K562 (cell line): ENCODE results near the gene FBXO46. TPM values are rescaled to one million over a fixed set of nuclear protein-coding genes. Genes with fewer than 3 reads are reported as not detected.

Source experiments
- ASH1L ChIP-seq: fragments of 450-650 bp; IDR thresholded peaks from 2 replicates; pipeline ENCODE4 v1.6.1; 2018; ENCODE audit warnings: borderline replicate concordance, mild to moderate bottlenecking, low read depth; ENCODE audit not compliant: partially characterized antibody
- BCL6 ChIP-seq: fragments of 250-450 bp; sonication (Bioruptor Pico); IDR thresholded peaks from 2 replicates; pipeline ENCODE4 v1.4.0; 2020
- C11orf30 ChIP-seq: fragments of 450-650 bp; IDR thresholded peaks from 2 replicates; pipeline ENCODE4 v1.6.1; 2016; ENCODE audit warnings: low read depth, mild to moderate bottlenecking
- CBX2 ChIP-seq: fragments of 200-600 bp; sonication (generic); IDR thresholded peaks from one replicate; pipeline ENCODE4 v1.6.1; 2012; ENCODE audit warnings: mild to moderate bottlenecking, low read length, inconsistent platforms; ENCODE audit not compliant: insufficient read depth, poor library complexity, severe bottlenecking
- CHAMP1 ChIP-seq: fragments of 450-650 bp; IDR thresholded peaks from 2 replicates; pipeline ENCODE4 v1.6.1; 2016; ENCODE audit warnings: mild to moderate bottlenecking
- EZH2 ChIP-seq: IDR thresholded peaks from 2 replicates; pipeline ENCODE4 v1.6.1; 2012; ENCODE audit warnings: low read depth, mild to moderate bottlenecking, inconsistent platforms, low read length, borderline replicate concordance
- GABPB1 ChIP-seq: sonication (generic); formaldehyde crosslinking; IDR thresholded peaks from 2 replicates; pipeline ENCODE4 v1.8.0; 2022; ENCODE audit warnings: mild to moderate bottlenecking, missing genetic modification reagents
- GABPB2 ChIP-seq: fragments of 250-450 bp; sonication (Bioruptor Pico); conservative IDR thresholded peaks from 2 replicates; pipeline ENCODE4 v1.5.1; 2021; ENCODE audit warnings: mild to moderate bottlenecking
- GATAD2B ChIP-seq: fragments of 450-650 bp; IDR thresholded peaks from 2 replicates; pipeline ENCODE4 v1.6.1; 2017; ENCODE audit warnings: mild to moderate bottlenecking, borderline replicate concordance
- KDM5B ChIP-seq: fragments of 200-600 bp; sonication (generic); IDR thresholded peaks from 2 replicates; pipeline ENCODE4 v1.6.1; 2012; ENCODE audit warnings: low read depth, mild to moderate bottlenecking, moderate library complexity, low read length, control low read depth, inconsistent platforms; ENCODE audit not compliant: insufficient replicate concordance
- MYBL2 ChIP-seq, 2 experiments: fragments of 450-650 bp in 1 of 2; sonication (generic) in 1 of 2; formaldehyde crosslinking in 1 of 2; IDR thresholded peaks; 2 replicates each; pipeline versions ENCODE4 v1.6.1 to v1.8.1; 2017 to 2022; ENCODE audit warnings: borderline replicate concordance in 1 of 2, inconsistent platforms in 1 of 2, low read depth in 1 of 2, mild to moderate bottlenecking in 1 of 2, missing genetic modification reagents in 1 of 2, moderate library complexity in 1 of 2
- POLR3A ChIP-seq: IDR thresholded peaks from 2 replicates; pipeline ENCODE4 v1.6.1; 2011; ENCODE audit warnings: borderline replicate concordance, mild to moderate bottlenecking, moderate library complexity; ENCODE audit not compliant: insufficient read length, insufficient read depth; ENCODE audit errors: extremely low read depth
- RBM22 ChIP-seq: fragments of 200-400 bp; formaldehyde crosslinking; IDR thresholded peaks from 2 replicates; pipeline ENCODE4 v1.6.1; 2018; ENCODE audit warnings: low read length, low read depth; ENCODE audit not compliant: poor library complexity, severe bottlenecking
- RBM34 ChIP-seq: fragments of 200-400 bp; formaldehyde crosslinking; IDR thresholded peaks from 2 replicates; pipeline ENCODE4 v1.6.1; 2018; ENCODE audit warnings: low read length, borderline replicate concordance; ENCODE audit not compliant: insufficient read depth
- SIX5 ChIP-seq, 2 experiments: IDR thresholded peaks; 2 replicates each; pipeline ENCODE4 v1.6.1; 2011; ENCODE audit warnings: low read length in 2 of 2, borderline replicate concordance in 1 of 2, low read depth in 1 of 2, mild to moderate bottlenecking in 1 of 2, moderate library complexity in 1 of 2; ENCODE audit not compliant: insufficient read depth in 1 of 2
- SMAD3 ChIP-seq: fragments of 450-650 bp; formaldehyde crosslinking; conservative IDR thresholded peaks from 2 replicates; pipeline ENCODE4 v1.4.0; 2020; ENCODE audit warnings: mild to moderate bottlenecking
- U2AF1 ChIP-seq: fragments of 200-400 bp; formaldehyde crosslinking; optimal IDR thresholded peaks from 2 replicates; pipeline ENCODE3; 2017; ENCODE audit warnings: mild to moderate bottlenecking, low read depth, low read length, moderate library complexity
- ZNF282 ChIP-seq: sonication (generic); formaldehyde crosslinking; IDR thresholded peaks from 2 replicates; pipeline ENCODE4 v1.8.1; 2023; ENCODE audit warnings: missing genetic modification reagents
- ZNF398 ChIP-seq: fragments of 250-450 bp; sonication (Bioruptor Pico); IDR thresholded peaks from 2 replicates; pipeline ENCODE4 v1.8.0; 2021; ENCODE audit warnings: moderate library complexity, mild to moderate bottlenecking, inconsistent platforms
- polyA plus RNA-seq, 8 experiments: library from polyadenylated mRNA; depleted of rRNA in 4 of 8; stranded (reverse) in 5 of 8; unstranded in 3 of 8; fragments of >200 nt; fragmentation: Nextera tagmentation in 2 of 8; fragmentation: Illumina TruSeq in 1 of 8; extraction: Ambion mirVana in 2 of 8; extraction: Trizol in 1 of 8; gene quantifications; 2 replicates each; pipeline versions ENCODE4 v1.2.1 to v1.2.3, GENCODE V29; 2011 to 2014; ENCODE audit warnings: inconsistent platforms in 1 of 8, missing spikeins in 1 of 8
- total RNA-seq, 7 experiments: library from RNA; depleted of rRNA in 6 of 7; stranded (reverse); fragments of >200 nt in 6 of 7; fragmentation: Illumina TruSeq in 2 of 7; extraction: Trizol in 2 of 7; gene quantifications; 2 replicates each; pipeline versions ENCODE4 v1.2.1 to v1.2.3, GENCODE V29; 2011 to 2021; ENCODE audit warnings: low replicate concordance in 1 of 7
- TF ChIP-seq, protein P1 (sequence below): fragments of 450-650 bp; IDR thresholded peaks from 2 replicates; pipeline ENCODE4 v1.6.1; 2016; ENCODE audit warnings: borderline replicate concordance

The FBXO46 gene
- total and polyA plus RNA-seq, 9 of the 15 experiments (the other 6 are each of a cell fraction or from before 2014, with no cell fraction given): 1.5 to 36.1 (median 7.3) TPM

GRCh38 chr19:45779231-45780145, 48.8 kb upstream of the FBXO46 start (continued):
- TF ChIP-seq EZH2 (no peak), BCL6 (CRISPR knock-in tag) (no peak), GABPB2 (CRISPR knock-in tag) (no peak), U2AF1 (no peak), CBX2 (no peak), CHAMP1 (no peak), POLR3A (no peak), ASH1L (no peak), ZNF282 (CRISPR knock-in tag) (no peak), GATAD2B (no peak), RBM34 (no peak), C11orf30 (peak; percentile 37; the same call in 1 of the 2 replicates), RBM22 (no peak), SIX5 (IDR thresholded peaks at IDR 0.05; ENCODE audit: borderline replicate concordance in 1 of 2, insufficient read depth in 1 of 2, low read depth in 1 of 2, low read length in 2 of 2) (no peak), GABPB1 (no peak), KDM5B (peak; percentile 31), SMAD3 (CRISPR knock-in tag) (peak; percentile 69; the same call in 1 of the 2 replicates), ZNF398 (CRISPR knock-in tag) (no peak), MYBL2 (IDR thresholded peaks at IDR 0.05; ENCODE audit: low read depth) (no peak), MYBL2 (CRISPR knock-in tag; IDR thresholded peaks at IDR 0.05; ENCODE audit: borderline replicate concordance) (no peak)
- TF ChIP-seq, protein P1, sequence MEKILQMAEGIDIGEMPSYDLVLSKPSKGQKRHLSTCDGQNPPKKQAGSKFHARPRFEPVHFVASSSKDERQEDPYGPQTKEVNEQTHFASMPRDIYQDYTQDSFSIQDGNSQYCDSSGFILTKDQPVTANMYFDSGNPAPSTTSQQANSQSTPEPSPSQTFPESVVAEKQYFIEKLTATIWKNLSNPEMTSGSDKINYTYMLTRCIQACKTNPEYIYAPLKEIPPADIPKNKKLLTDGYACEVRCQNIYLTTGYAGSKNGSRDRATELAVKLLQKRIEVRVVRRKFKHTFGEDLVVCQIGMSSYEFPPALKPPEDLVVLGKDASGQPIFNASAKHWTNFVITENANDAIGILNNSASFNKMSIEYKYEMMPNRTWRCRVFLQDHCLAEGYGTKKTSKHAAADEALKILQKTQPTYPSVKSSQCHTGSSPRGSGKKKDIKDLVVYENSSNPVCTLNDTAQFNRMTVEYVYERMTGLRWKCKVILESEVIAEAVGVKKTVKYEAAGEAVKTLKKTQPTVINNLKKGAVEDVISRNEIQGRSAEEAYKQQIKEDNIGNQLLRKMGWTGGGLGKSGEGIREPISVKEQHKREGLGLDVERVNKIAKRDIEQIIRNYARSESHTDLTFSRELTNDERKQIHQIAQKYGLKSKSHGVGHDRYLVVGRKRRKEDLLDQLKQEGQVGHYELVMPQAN: peak; percentile 69; the same call in 1 of the 2 replicates
